Cardiac muscle cell (in vitro differentiated cells and primary cell): Measurements from ENCODE around the gene IL1RAPL1. TPM values are rescaled to one million over a fixed set of nuclear protein-coding genes. Genes with fewer than 3 reads are reported as not detected.
A peak's percentile ranks its signal among the peaks of the same experiment; 100 is the strongest.

Source experiments
- DNase-seq, 2 donors: peaks; one replicate each; pipeline versions ENCODE4 v3.0.0 to v3.0.0-alpha.2; 2010 to 2017; ENCODE audit warnings: low read depth in 1 of 2, low spot score in 1 of 2
- H3K27ac ChIP-seq: fragments of 200-600 bp; sonication (generic); 2 replicates; pipeline ENCODE4 v1.5.1; 2016
- H3K27me3 ChIP-seq: fragments of 200-600 bp; sonication (generic); 2 replicates; pipeline ENCODE4 v1.6.0; 2016; ENCODE audit warnings: control low read depth
- H3K36me3 ChIP-seq: fragments of 200-600 bp; sonication (generic); 2 replicates; pipeline ENCODE4 v1.5.1; 2016; ENCODE audit warnings: control low read depth
- H3K4me1 ChIP-seq: fragments of 200-600 bp; sonication (generic); 2 replicates; pipeline ENCODE4 v1.8.1; 2017; ENCODE audit warnings: low read depth, mild to moderate bottlenecking, mixed run types
- H3K4me3 ChIP-seq: fragments of 200-600 bp; sonication (generic); 2 replicates; pipeline ENCODE4 v1.5.1; 2016; ENCODE audit warnings: mild to moderate bottlenecking
- H3K9me3 ChIP-seq: fragments of 200-600 bp; sonication (generic); 2 replicates; pipeline ENCODE4 v1.5.1; 2017; ENCODE audit warnings: low read depth, mild to moderate bottlenecking, control low read depth
- polyA plus RNA-seq: library from polyadenylated mRNA; unstranded; fragments of >200 nt; fragmentation: Nextera tagmentation; extraction: Ambion mirVana; gene quantifications from 2 replicates; pipeline ENCODE4 v1.2.1, GENCODE V29; 2016
- total RNA-seq: library from RNA; depleted of rRNA; stranded (reverse); fragments of >200 nt; gene quantifications from 2 replicates; pipeline ENCODE4 v1.2.3, GENCODE V29; 2016
- TF ChIP-seq, protein P1 (sequence below): IDR thresholded peaks from 2 replicates; pipeline ENCODE4 v1.5.1; 2012; ENCODE audit warnings: low read depth, mild to moderate bottlenecking, low read length

Gene IL1RAPL1
- total and polyA plus RNA-seq, 2 experiments from 2014 or later: 3.2 to 4.2 TPM

DNA sequence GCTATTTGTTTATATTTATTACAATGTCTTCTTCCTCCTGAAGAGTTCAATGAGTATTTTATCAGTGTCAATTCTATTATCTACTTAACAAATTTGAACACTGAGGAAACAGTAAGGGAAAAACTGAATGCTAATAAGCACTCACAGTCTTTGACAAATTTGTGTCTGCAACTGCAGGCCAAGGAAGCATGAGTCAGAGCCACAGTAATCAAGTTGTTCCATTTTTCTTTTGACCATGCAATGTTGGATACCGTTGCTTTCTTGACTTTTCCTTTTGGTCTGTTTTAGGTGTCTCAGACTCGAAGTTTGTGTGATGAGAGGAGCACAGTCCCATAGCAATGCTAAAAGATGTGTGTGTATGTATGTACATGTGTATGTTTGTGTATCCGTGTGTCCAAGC, 359.6 kb downstream of the IL1RAPL1 start:
- H3K27ac ChIP-seq: no peak overlapping the region
- no peaks in the 10 kb centered on the region for H3K27me3 ChIP-seq
- TF ChIP-seq, protein P1, sequence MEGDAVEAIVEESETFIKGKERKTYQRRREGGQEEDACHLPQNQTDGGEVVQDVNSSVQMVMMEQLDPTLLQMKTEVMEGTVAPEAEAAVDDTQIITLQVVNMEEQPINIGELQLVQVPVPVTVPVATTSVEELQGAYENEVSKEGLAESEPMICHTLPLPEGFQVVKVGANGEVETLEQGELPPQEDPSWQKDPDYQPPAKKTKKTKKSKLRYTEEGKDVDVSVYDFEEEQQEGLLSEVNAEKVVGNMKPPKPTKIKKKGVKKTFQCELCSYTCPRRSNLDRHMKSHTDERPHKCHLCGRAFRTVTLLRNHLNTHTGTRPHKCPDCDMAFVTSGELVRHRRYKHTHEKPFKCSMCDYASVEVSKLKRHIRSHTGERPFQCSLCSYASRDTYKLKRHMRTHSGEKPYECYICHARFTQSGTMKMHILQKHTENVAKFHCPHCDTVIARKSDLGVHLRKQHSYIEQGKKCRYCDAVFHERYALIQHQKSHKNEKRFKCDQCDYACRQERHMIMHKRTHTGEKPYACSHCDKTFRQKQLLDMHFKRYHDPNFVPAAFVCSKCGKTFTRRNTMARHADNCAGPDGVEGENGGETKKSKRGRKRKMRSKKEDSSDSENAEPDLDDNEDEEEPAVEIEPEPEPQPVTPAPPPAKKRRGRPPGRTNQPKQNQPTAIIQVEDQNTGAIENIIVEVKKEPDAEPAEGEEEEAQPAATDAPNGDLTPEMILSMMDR: no peak
- H3K4me3 ChIP-seq: no peak overlapping the region
- H3K36me3 ChIP-seq: no peaks in the 10 kb centered on the region
- H3K9me3 ChIP-seq: no peaks in the 10 kb centered on the region
- H3K4me1 ChIP-seq: no peaks in the 10 kb centered on the region
- peak in 1 of 2 donors; percentile 0 for DNase-seq

DNA sequence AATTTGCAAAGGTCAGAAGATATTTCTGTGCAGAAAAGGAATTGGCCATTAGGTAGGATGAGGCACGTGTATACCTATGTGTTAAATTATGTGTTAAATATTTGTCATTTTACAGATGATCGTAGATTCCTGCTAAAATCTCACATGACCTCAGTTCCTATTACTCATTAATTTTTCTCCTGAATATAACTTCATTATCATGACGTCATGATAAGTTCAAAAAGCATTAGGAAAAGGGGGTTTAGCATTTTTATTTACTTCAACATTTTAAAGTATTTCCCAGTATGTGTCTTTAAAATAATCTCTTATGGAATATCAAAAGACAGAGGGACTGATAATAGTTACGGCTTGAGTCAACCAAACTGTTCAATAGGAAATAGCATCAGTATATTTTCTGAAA, 372.8 kb downstream of the IL1RAPL1 start:
- no peak for DNase-seq
- H3K27me3 ChIP-seq: no peaks in the 10 kb centered on the region
- H3K9me3 ChIP-seq: no peaks in the 10 kb centered on the region
- no peak overlapping the region for H3K4me3 ChIP-seq
- no peak overlapping the region for H3K27ac ChIP-seq
- TF ChIP-seq, protein P1: no peak
- no peaks in the 10 kb centered on the region for H3K4me1 ChIP-seq
- no peaks in the 10 kb centered on the region for H3K36me3 ChIP-seq

DNA sequence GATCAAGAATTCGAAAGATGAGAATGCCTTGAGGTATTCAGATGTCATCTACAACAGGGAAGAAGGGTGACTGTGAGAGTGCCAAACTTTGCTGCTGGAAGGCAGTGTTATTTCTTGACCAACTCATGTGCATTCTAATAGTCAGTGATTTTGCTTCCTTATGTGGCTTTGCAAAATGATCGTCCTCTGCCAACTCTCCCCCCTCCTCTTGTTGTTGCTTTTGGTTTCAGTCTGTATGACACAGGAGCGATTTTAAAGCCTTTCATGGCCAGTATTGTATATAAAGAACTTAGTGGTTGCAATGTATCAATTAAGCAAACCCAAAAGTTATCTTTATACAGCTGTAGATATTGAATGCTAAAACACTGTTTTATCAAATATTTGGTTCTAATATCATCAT, 379.1 kb downstream of the IL1RAPL1 start:
- no peak overlapping the region for H3K27ac ChIP-seq
- H3K9me3 ChIP-seq: no peaks in the 10 kb centered on the region
- no peaks in the 10 kb centered on the region for H3K4me1 ChIP-seq
- no peaks in the 10 kb centered on the region for H3K36me3 ChIP-seq
- H3K27me3 ChIP-seq: no peaks in the 10 kb centered on the region
- peak in 1 of 2 donors; percentile 21 for DNase-seq
- TF ChIP-seq, protein P1: no peak
- no peak overlapping the region for H3K4me3 ChIP-seq

DNA sequence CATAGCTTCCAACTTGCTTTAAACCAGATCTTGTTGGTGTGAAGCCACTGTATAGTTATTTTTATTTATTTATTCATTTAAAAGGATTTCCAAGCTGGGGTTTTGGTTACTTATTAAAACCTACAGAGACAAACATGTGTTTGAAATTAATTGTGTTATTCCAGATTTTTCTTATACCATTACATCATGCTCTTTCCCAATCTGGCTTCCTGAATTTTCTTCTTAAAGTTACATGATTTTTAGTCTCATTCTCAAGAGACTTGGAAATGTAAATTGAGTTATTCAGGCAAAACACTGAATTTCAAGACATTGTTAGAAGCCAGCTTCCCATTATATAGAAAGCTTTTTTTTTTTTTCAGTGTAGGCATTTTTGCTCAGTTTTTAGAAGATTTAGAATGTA, 381.9 kb downstream of the IL1RAPL1 start:
- TF ChIP-seq, protein P1: no peak
- Histone ChIP-seq H3K4me3 (no peak overlapping the region), H3K9me3 (no peaks in the 10 kb centered on the region), H3K27ac (no peak overlapping the region), H3K4me1 (no peaks in the 10 kb centered on the region), H3K36me3 (no peaks in the 10 kb centered on the region), H3K27me3 (no peaks in the 10 kb centered on the region)
- peak in 1 of 2 donors; percentile 3 for DNase-seq

DNA sequence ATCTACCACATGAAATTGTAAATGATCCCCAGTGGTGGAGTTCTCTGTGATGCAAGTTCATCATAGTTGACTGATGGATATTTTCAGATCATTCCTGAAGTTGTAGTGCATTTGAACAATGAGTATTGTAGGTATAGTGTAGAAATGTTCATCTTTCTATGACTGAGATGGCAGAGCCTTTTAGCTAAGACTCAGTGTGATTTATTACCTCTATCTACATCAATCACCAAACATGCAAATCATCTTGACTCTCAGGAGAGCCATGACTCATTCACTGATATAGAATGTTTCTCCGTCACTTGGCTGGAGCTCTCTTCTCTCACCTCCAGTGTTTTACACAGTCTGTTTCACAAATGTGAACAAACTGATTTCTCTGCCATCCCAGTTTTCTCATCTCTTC, 392.6 kb downstream of the IL1RAPL1 start:
- no peaks in the 10 kb centered on the region for H3K9me3 ChIP-seq
- TF ChIP-seq, protein P1: no peak
- H3K36me3 ChIP-seq: no peaks in the 10 kb centered on the region
- no peak for DNase-seq
- H3K4me1 ChIP-seq: no peaks in the 10 kb centered on the region
- H3K4me3 ChIP-seq: no peak overlapping the region
- no peaks in the 10 kb centered on the region for H3K27me3 ChIP-seq
- H3K27ac ChIP-seq: no peak overlapping the region

DNA sequence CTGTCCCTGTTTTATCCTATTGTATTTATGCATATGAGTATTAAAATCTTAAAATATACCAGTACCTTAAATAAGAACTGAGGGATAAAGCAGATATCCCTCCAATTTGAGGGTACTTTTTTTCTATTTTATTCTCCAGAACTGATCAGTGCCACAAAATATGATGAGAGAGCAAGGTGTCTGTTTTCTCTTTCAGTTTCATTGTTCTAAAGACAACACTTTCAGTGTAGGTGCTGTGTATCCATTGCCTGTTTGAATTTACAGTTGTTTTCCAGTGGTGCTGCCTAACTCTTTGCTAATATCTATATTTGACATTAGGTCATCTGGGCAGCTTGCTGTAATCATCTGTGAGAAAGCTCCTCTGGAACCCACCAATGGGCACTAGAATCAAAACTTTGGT, 394.7 kb downstream of the IL1RAPL1 start:
- Histone ChIP-seq H3K4me1 (no peaks in the 10 kb centered on the region), H3K9me3 (no peaks in the 10 kb centered on the region), H3K36me3 (no peaks in the 10 kb centered on the region), H3K4me3 (no peak overlapping the region), H3K27me3 (no peaks in the 10 kb centered on the region), H3K27ac (no peak overlapping the region)
- no peak for DNase-seq
- TF ChIP-seq, protein P1: no peak
